SH-SY5Y (cell line): ENCODE measurements around the gene CYGB.

Source experiments
- GATA2 ChIP-seq: IDR thresholded peaks from 2 replicates; pipeline ENCODE4 v1.6.1; 2011; ENCODE audit warnings: mild to moderate bottlenecking, low read depth, low read length
- GATA3 ChIP-seq: IDR thresholded peaks from 2 replicates; pipeline ENCODE4 v1.6.1; 2011; ENCODE audit warnings: low read depth, mild to moderate bottlenecking, low read length, moderate library complexity

DNA sequence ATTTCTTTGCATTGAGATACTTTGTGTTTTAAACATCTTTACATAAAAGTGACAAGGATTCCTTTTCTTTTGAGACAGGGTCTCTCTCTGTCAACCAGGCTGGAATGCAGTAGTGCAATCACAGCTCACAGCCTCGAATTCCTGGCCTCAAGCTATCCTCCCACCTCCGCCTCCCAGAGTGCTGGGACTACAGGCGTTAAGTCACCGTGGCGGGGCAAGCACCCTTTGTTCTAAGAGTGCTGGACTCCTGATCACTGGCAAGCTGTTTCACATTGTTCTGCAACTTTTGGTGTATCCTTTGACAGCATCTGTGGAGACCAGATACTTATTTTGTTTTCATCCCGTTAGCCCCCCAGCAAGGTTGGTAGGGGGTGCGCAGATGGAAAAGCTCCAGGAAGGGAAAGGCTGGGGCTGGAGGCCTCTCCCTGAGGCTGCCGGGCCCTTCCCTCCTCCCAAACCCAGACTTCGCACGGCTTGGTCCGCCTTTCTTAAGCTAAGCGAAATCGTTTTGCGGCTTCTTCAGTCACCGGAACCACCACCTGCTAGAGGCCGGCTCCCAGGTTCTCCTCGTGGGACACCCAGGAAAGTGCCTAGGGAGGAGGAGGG is 47.0 kb upstream of the CYGB start:
- no peak for TF ChIP-seq GATA2
- no peak for TF ChIP-seq GATA3
